ENCODE measurements around the gene COL4A1. TPM values are rescaled to one million over a fixed set of nuclear protein-coding genes. Genes with fewer than 3 reads are reported as not detected.

COL4A1 gene
- polyA plus RNA-seq, 3 donors = 552 to 601 (median 564) TPM

DNA sequence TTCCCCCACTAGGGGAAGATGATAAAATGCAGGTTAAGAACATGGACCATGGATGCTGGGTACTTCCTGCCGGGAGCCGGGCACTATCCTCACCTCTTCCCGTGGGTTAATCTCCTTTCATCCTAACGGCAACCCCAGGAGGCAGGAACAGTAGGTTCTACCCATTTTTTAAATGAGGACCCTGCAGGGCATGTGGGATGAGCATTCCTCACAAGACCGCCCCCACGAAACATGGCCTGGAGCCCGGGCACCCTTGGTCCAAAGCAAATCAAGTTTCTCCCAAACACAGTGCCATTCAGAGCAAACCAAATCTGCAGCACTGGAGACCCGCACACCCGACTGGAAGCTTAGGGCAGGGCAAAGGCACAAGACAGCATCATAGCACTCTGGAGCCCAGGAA, 35.5 kb upstream of the COL4A1 start:
- DNase-seq (ENCODE audit: low read depth in 3 of 3, low spot score in 2 of 3) = no peak

DNA sequence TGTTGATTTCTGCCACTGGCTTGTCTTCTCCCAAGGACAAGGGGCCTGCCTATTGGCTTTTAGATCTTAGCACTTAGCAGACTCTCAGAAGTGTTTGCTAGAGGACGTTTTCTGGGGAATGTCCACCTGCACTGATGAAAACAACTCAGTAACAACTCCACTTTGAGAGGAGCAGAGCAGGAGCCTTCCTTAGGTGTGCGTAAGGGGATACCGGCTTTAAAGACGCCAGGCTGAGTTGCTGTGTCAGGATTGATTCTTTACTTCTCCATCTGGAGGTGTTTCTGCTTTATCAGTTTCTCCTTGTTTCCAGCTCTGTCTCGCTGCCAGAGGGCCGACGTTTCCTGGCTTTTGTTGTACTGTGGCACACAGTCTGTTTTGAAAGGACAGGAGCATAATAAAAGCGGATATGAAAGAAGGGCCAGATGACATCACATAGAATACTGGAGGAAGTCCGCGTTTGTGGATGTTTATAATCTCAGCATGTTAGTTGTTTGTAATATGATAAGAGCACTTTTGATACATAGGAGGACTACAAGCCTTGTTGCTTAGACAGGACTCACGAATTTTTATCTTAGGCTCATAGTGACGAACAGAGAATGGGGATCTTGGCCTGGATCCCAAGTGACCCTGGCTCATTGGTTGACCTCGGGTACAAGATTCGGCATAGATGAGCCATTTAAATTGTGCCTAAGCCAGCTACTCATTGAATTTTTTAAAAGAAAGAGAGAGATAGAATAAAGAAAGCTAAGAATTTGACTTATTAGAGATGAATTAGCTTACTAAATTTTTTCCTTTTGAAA, 34.7 kb upstream of the COL4A1 start:
- no peak for DNase-seq (ENCODE audit: low read depth in 3 of 3, low spot score in 2 of 3)

DNA sequence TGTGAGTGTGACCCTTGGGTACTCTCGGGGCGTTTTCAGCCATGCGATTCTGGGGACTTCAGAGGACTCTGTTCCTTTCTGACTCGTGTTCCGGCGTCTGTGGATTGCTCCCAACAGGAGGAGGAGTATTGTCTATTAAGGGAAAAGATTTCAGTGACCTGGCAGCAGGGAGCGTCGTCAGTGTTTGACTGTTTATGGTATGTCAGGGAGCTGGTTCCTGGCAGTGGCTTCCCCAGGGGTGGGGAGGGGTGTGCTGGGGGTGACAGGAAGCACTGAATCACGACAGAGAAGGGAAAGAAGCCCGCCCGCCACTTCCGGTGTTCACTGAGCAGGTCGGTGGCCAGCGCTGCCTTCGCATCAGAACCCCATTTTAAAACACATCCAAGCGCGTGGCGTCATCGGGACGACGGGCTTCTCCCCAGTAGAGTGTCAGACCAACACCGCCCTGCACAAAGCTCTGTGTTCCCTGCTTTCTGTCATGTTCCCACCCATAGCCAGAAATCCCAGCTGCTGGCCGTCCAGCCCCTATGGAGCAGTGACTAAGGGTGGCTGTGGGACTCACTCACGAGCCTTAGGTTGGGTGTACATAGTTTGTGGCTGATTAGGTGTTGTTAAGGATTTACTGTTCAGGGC, 34.0 kb upstream of the COL4A1 start:
- DNase-seq (ENCODE audit: low read depth in 3 of 3, low spot score in 2 of 3) = no peak

DNA sequence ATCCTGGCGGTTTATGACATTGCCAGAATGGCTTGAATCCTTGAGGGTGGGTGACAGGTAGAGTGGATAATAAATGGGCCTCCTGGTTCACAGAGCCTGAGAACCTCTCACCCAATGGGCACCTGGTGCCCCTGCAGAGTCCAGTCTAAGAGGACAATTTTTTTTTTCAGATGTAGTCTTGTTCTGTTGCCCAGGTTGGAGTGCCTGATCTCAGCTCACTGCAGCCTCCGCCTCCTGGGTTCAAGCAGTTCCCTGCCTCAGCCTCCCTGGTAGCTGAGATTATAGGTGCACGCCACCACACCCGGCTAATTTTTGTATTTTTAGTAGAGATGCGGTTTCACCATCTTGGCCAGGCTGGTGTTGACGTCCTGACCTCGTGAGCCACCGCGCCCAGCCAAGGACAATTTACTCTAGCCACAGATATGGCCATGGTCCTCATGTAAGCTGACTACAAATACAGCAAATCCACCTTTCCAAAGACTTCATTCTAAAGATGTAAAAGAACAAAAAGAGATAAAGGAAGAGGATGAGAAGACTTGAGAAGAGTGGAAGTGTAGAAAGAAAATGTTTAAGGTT, 33.1 kb upstream of the COL4A1 start:
- DNase-seq (ENCODE audit: low read depth in 3 of 3, low spot score in 2 of 3) = no peak

DNA sequence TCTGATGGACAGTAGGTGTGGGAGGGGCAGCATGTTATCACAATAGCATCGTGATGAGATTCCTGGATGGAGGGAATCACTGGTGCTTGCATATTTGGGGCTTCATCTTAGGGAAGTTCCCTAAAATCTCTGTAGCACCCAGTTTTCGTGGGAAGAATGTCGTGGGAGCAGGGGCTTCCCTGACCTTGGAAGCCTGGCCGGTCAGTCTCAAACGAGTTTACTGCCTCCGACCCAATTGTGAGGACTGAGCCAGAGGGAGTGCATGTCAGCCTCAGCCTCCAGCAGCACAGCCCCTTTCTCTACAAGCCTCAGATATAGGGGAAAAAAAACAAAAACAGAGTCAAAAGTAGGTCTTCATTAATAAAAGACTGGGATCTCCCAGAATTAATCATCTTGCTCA, 32.3 kb upstream of the COL4A1 start:
- DNase-seq (ENCODE audit: low read depth in 3 of 3, low spot score in 2 of 3) = no peak

DNA sequence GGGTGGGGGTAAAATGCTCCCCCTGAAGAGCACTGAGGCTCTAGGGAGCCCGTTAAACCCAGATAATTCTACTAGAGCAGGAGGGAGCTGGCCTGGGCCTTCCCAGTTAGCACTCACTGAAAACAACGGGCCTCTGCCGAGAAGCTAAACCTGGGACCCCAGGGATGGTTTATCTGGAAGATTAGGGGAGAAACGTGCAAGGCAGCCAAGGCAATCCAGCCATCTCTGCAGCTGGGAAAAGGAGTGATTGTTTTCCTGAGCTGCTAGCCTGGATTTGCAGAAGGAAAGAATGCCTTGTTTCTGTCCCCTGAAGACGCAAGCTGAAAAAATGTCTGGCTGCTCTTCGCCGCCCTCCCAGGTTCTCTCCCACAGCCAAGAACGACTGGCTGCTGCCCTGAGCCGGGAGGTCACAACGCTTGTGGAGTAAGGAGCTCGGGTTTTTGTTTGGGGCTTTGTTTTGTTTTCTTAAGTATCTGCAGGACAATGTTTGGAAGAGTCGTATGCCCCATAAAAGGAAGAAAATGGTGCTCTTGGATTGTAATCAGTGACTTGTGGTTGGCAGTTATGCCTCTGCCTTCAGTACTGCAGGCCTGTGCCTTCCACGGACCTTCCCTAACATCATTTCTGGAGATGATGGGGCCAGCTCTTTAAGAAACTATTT, 31.6 kb upstream of the COL4A1 start:
- no peak for DNase-seq (ENCODE audit: low read depth in 3 of 3, low spot score in 2 of 3)

DNA sequence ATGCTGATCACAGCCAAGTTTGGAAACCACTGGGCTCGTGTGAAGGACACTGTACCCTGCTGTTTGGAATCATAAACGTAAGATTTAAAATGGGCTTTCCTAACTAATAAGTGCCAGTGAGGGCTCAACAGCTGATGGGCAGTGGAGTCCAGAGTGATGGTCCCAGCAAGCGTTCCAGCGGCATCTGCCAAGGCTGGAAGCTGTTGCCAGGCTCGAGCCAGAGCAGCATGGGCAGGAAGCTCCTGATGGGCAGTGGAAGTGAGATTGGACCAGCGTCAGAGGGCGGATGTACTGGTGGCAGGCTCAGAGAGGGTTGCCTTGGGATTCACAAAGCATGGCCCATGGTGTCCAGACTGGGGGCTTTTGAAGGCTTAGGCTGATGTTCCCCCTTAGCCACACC, 30.3 kb upstream of the COL4A1 start:
- no peak for DNase-seq (ENCODE audit: low read depth in 3 of 3, low spot score in 2 of 3)

DNA sequence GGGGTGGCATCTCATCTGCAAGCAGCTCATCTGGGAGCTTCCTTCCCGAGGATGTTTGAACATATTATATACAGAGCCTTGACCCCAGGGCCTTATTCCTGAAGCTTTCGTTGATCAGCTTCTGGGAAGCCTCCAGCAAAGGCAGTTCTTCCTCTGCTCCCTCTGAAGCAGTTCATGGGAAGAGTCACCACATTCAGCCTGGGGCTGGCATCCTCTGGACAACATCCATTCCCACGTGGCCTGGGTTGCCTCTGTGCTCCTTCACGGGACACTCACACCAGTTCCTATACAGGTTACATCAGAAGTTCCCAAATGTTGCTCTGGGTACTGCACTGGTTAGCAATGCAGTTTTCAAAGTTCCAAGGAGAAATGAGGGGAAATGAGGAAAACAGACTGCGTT, 29.7 kb upstream of the COL4A1 start:
- no peak for DNase-seq (ENCODE audit: low read depth in 3 of 3, low spot score in 2 of 3)

DNA sequence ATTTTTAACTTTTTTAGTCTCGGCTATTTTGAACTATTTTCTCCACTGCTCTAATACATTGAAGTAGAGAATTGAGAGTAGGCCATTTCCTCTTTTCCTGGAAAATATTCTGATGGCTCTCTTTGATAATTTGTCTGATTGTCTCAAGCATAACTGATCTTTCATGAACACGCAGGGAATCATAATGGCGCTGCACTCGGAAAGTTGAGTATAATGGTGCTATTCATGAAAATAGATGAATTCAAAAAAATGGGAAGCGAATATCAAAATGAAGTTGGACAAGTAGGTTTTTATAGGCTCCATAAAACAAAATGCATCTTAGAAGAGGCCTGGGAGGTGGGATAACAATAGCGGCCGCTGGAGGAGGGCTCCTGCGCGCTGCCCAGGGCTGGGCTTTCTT, 29.2 kb upstream of the COL4A1 start:
- no peak for DNase-seq (ENCODE audit: low read depth in 3 of 3, low spot score in 2 of 3)

DNA sequence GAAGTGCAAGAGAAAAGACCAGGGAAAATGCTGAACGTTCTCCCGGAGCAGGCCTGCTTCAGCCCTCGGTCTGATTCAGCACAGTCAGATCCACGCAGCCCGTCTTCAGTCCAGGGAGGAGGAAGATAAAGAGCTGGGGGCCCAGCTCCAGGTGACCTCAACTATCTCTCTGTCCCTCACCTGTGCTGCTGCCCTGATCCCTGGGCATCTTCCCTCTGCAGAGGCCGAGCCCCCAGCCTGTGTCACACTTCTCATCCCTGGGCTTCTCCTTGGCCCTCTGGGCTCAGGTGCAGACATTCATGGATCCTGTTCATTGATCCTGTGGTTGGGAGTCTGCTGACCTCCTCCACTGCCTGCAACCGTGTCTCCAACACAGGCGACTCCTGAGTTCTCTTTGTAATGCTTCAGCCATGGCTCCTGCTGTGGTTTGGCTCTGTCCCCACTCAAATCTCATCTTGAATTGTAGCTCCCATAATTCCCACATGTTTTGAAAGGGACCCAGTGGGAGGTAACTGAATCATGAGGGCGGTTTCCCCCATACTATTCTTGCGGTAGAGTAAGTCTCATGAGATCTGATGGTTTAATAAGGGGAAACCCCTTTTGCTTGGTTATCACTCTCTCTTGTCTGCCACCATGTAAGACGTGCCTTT, 28.0 kb upstream of the COL4A1 start:
- DNase-seq (ENCODE audit: low read depth in 3 of 3, low spot score in 2 of 3) = no peak

DNA sequence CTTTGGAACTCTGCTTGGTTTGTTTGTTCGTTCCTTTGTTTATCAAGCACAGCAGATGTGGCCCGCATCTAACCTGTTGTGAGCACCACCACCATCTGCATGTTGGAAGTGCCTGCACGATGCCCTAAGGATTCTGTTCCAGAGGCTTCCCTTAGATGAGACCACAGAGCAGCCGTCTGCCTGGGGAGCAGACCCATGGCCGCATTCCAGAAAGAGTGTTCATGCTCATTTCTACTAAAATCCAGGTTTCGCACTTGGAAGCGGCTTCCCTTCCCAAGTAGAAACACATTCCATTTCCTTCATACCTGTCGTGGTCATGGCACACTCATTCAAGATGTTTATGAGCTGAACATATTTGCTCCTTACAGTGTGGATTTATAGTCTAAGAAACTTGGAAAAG, 27.3 kb upstream of the COL4A1 start:
- no peak for DNase-seq (ENCODE audit: low read depth in 3 of 3, low spot score in 2 of 3)

DNA sequence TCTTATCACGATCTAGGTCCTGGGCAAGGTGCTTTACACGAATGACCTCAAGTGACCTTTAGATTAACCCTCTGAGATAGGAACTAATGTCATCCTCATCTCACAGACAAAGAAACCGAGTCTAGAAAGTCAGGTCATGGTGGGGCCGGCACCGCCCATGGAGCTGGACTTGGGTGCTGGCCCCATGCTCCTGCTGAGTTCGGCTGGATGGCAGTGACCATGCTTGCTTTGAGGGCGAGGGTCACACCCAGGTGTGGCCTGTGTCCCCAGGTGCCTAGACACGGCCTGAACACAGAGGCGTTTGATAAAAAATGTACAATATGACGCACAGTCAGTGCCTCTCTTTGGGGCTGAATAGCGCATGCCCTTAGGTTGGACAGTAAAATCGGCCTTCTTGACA, 26.9 kb upstream of the COL4A1 start:
- DNase-seq (ENCODE audit: low read depth in 3 of 3, low spot score in 2 of 3) = no peak

DNA sequence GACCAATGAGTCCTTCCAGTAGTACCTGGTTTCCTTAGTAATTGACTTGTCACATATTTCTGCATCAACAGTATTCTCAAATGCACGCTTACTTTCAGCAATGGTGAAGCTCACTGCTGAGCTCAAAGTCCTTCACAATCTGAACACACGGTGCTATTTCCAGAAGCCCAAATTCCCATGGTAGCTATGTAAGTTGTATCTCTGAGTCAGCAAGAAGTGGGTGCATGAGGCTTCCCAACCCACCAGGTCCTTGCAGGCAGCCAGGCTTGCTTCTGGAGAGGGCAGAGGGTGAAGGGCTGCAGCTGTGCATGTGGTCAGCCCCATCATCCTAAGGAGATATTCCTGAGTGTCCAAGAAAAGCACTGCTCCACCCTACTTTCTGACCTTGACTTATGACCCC, 25.8 kb upstream of the COL4A1 start:
- DNase-seq (ENCODE audit: low read depth in 3 of 3, low spot score in 2 of 3) = no peak

DNA sequence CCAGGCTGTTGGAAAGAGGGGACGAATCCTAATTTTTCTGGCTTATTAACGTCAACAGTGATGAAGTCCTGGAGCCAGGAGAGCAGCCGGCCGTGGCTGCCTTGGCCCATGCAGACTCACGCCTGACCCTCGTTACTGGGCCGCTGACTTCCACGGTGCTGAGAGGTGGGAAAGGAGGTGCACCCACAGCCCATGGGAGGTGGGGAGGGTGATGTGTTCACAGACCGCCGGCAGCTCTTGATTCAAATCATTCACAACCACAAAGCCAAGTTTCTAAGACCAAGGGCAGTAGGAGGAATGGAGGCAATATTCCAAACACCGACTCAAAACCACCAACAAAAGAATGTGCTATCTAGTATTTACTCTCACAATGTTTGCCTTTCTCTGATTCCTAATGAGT, 24.4 kb upstream of the COL4A1 start:
- DNase-seq (ENCODE audit: low read depth in 3 of 3, low spot score in 2 of 3) = no peak

DNA sequence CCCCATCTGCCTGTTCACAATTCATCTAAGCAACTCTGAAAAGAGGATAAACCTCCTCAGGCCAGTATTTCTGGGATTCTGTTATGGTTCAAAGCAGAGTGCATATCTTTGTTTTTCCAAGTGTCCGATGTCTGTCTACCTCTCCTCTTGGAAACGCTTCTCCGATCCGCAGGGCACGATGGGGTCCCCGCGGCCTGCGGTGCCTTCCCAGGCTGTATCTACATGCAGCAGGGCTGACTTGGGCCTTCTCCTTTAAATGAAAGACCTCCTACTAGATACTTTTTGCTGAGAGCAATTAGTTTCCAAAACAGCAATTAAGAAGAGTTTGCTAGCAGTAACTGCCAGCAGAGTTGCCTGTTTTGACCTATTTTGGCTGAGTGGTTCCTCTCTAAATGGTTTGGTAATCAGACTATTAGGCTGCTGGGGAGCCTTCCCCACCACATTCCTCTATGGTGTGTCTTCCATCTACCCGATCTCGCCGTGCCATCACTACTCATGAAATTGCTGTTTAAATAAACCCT, 23.6 kb upstream of the COL4A1 start:
- DNase-seq (ENCODE audit: low read depth in 3 of 3, low spot score in 2 of 3) = no peak

DNA sequence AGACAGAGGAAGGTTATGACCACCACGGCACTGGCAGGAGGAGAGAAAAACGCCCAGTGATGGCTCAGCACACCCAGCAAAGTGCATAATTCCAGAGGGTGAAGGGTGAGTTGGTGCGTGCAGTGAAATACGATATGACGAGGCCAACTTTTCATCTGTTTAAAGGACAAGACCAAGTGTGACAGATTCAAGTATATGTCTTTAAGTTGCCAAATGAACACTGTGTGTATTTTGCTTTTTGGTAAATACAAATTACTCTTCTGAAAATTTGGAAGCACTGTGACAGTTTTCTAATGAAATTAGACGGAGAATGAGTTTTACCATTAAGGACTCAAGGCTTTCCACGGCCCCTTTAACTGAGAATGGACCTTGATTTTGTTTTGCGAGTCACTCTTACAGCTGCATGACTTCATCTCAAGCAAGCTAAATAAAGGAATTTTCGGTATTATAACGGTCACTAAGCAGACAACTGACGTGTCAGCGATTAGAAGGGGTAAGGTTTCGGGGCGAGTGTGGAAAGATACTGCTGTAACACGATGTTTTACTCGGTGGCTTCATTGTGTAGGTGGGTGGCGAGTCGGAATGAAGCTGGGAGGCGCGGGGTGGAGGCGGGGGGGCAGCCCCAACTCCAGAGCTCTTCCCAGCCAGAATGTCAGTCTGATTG, 23.0 kb upstream of the COL4A1 start:
- no peak for DNase-seq (ENCODE audit: low read depth in 3 of 3, low spot score in 2 of 3)

DNA sequence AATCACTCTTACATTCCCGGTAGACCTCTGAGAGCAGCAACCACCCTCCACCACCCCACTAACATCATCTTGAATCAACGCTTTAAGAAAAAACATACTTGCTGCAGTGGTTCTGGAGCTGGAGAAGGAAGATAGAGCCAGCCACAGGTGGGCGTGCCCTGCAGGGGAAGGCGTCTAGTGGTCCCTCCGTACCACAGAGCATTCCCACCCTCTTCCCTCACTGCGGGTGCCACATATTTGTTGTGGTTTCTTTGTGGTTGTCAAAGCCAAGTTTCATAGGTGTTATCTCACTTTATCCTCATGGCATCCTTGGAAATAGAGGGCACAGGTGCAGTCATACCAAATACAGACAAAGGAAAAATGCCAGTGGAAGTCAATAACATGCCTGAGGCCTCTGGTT, 22.3 kb upstream of the COL4A1 start:
- no peak for DNase-seq (ENCODE audit: low read depth in 3 of 3, low spot score in 2 of 3)

DNA sequence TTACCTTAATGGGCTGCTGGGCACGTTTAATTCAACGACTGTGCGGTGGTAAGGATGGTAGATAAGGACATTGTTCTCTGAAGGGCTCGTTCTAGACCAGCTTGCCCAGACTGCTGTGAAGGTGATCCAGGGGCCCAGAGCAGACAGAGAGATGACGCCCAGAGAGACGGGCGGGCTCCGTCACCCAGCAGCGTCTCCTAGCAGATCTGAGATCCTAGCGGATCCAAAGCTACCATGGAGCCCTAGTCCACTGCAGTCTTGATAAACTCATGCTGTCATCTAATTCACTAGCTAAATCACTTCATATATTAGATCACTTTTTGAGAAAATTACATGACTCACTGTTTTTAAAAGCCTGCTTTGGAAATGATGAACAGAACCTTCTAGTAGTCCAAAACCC, 21.6 kb upstream of the COL4A1 start:
- no peak for DNase-seq (ENCODE audit: low read depth in 3 of 3, low spot score in 2 of 3)

DNA sequence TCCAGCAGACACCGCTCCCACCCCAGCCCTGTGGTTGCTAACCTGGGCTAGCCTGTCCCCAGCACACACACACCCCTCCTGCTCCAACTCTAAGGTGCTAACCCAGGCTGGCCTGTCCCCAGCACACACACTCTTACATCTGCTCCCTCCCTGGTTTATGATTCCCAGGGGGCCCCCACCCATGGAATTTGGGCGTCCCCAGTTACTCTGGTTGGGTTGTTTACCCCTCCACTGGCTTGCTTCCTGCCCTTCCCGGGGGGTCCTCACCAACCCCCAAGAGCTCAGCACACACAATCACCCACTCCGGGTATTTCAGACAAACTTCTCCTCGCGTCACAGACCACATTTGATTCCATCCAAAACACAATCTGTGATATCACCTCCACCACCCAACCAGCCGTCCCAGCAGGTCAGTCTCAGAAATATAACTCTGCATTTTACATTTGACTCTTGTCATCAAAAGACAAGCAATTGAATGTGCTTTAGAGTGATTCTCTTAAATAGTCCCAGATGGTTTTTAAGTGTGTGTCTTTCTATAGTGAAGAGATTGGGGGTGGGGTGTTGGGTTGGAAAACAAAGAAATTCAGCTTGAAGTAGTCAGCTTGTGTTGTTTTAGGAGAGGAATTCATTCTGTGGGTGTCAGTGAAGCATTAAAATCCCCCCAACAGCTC, 20.2 kb upstream of the COL4A1 start:
- DNase-seq (ENCODE audit: low read depth in 3 of 3, low spot score in 2 of 3) = no peak

Data from right renal cortex interstitium (tissue), 3 donors.